ENCODE measurements around the gene TMEM39A. TPM values are rescaled to one million over a fixed set of nuclear protein-coding genes. Genes with fewer than 3 reads are reported as not detected.

Gene TMEM39A
- total RNA-seq, 3 donors from 2014 or later, result 30.2 to 53.7 (median 36.4) TPM

- TF ChIP-seq CTCF (IDR thresholded peaks at IDR 0.05) (no peak), POLR2A (IDR thresholded peaks at IDR 0.05) (no peak), POLR2AphosphoS5 (IDR thresholded peaks at IDR 0.05) (no peak)
- Histone ChIP-seq H3K4me1 (no peaks in the 10 kb centered on the region), H3K36me3 (peaks cover 17% of the 10 kb centered on the region), H3K27ac (no peak overlapping the region), H3K27me3 (no peaks in the 10 kb centered on the region), H3K4me3 (no peak overlapping the region), H3K9me3 (no peaks in the 10 kb centered on the region)
- intact Hi-C loops (cut with DNase I; ENCODE audit: low total_unique reads), result no loop called here
- no peak for DNase-seq (ENCODE audit: low spot score in 2 of 2)
These were observed 26.4 kb downstream of the TMEM39A start for GRCh38 chr3:119436977-119437376.

- Histone ChIP-seq H3K36me3 (peaks cover 25% of the 10 kb centered on the region), H3K27ac (no peak overlapping the region), H3K4me3 (no peak overlapping the region), H3K4me1 (no peaks in the 10 kb centered on the region), H3K9me3 (peaks cover 4 to 6% of the 10 kb centered on the region in 2 donors), H3K27me3 (no peaks in the 10 kb centered on the region)
- intact Hi-C loops (cut with DNase I; ENCODE audit: low total_unique reads), result no loop called here
- no peak for DNase-seq (ENCODE audit: low spot score in 2 of 2)
- TF ChIP-seq POLR2AphosphoS5 (IDR thresholded peaks at IDR 0.05), result no peak
These were observed 28.7 kb downstream of the TMEM39A start for GRCh38 chr3:119434703-119435102.

- H3K4me1 ChIP-seq, result no peaks in the 10 kb centered on the region
- peaks cover 25% of the 10 kb centered on the region for H3K36me3 ChIP-seq
- intact Hi-C loops (cut with DNase I; ENCODE audit: low total_unique reads), result no loop called here
- DNase-seq (ENCODE audit: low spot score in 2 of 2), result no peak
- TF ChIP-seq CTCF (IDR thresholded peaks at IDR 0.05) (no peak), POLR2A (IDR thresholded peaks at IDR 0.05) (no peak), POLR2AphosphoS5 (IDR thresholded peaks at IDR 0.05) (no peak)
- no peaks in the 10 kb centered on the region for H3K27me3 ChIP-seq
- no peak overlapping the region for H3K27ac ChIP-seq
- H3K4me3 ChIP-seq, result no peak overlapping the region
- peaks cover 8 to 13% of the 10 kb centered on the region in 2 donors for H3K9me3 ChIP-seq
These were observed 29.6 kb downstream of the TMEM39A start for GRCh38 chr3:119433613-119434325.

GRCh38 chr3:119428538-119428937 is 34.9 kb downstream of the TMEM39A start:
- Histone ChIP-seq H3K4me3 (no peak overlapping the region), H3K27ac (no peak overlapping the region), H3K4me1 (no peaks in the 10 kb centered on the region), H3K36me3 (peaks cover 9% of the 10 kb centered on the region), H3K27me3 (no peaks in the 10 kb centered on the region), H3K9me3 (peaks cover 14 to 56% of the 10 kb centered on the region in 2 donors)
- intact Hi-C loops (cut with DNase I; ENCODE audit: low total_unique reads), result no loop called here
- no peak for DNase-seq (ENCODE audit: low spot score in 2 of 2)
- no peak for TF ChIP-seq POLR2A (IDR thresholded peaks at IDR 0.05)

GRCh38 chr3:119427669-119428068 is 35.7 kb downstream of the TMEM39A start:
- intact Hi-C loops (cut with DNase I; ENCODE audit: low total_unique reads), result no loop called here
- Histone ChIP-seq H3K4me3 (no peak overlapping the region), H3K27ac (no peak overlapping the region), H3K27me3 (no peaks in the 10 kb centered on the region), H3K4me1 (no peaks in the 10 kb centered on the region), H3K9me3 (peaks cover 14 to 56% of the 10 kb centered on the region in 2 donors), H3K36me3 (peaks cover 9% of the 10 kb centered on the region)
- TF ChIP-seq POLR2A (IDR thresholded peaks at IDR 0.05), result no peak
- DNase-seq (ENCODE audit: low spot score in 2 of 2), result no peak

- TF ChIP-seq CTCF (IDR thresholded peaks at IDR 0.05) (no peak), POLR2AphosphoS5 (IDR thresholded peaks at IDR 0.05) (no peak), POLR2A (IDR thresholded peaks at IDR 0.05) (no peak)
- intact Hi-C loops (cut with DNase I; ENCODE audit: low total_unique reads), result no loop called here
- H3K4me3 ChIP-seq, result no peak overlapping the region
These were observed 43.2 kb downstream of the TMEM39A start for GRCh38 chr3:119420196-119420595.

More at GRCh38 chr3:119420196-119420595, 43.2 kb downstream of the TMEM39A start:
- DNase-seq (ENCODE audit: low spot score in 2 of 2), result no peak
- Histone ChIP-seq H3K27me3 (no peaks in the 10 kb centered on the region), H3K27ac (no peak overlapping the region), H3K4me1 (no peaks in the 10 kb centered on the region), H3K36me3 (no peaks in the 10 kb centered on the region), H3K9me3 (peaks cover 0 to 7% of the 10 kb centered on the region in 2 donors)

Measured in breast epithelium (tissue), 4 donors.